K562 (cell line): ENCODE data around the gene ZNF516.

ENCODE experiments used
- CTCF ChIP-seq, 3 experiments: IDR thresholded peaks in 2 of 3; conservative IDR thresholded peaks in 1 of 3; 2 replicates each; pipeline ENCODE4 v1.5.1; 2011 to 2012; ENCODE audit warnings: low read length in 3 of 3, mild to moderate bottlenecking in 3 of 3, control low read depth in 2 of 3, improper control_type of control experiment in 1 of 3, inconsistent platforms in 1 of 3, low read depth in 1 of 3, mixed read lengths in 1 of 3, moderate library complexity in 1 of 3; ENCODE audit not compliant: insufficient read depth in 2 of 3
- EGR1 ChIP-seq: fragments of 450-650 bp; conservative IDR thresholded peaks from 2 replicates; pipeline ENCODE4 v1.6.1; 2017; ENCODE audit warnings: mild to moderate bottlenecking
- EP300 ChIP-seq: IDR thresholded peaks from 2 replicates; pipeline ENCODE4 v1.6.1; 2012; ENCODE audit warnings: low read length, improper control_type of control experiment
- EWSR1 ChIP-seq: fragments of 450-650 bp; IDR thresholded peaks from 2 replicates; pipeline ENCODE4 v1.6.1; 2018; ENCODE audit warnings: borderline replicate concordance, mild to moderate bottlenecking, low read depth, moderate library complexity; ENCODE audit not compliant: partially characterized antibody
- HOMEZ ChIP-seq: fragments of 250-450 bp; sonication (Bioruptor Pico); IDR thresholded peaks from 2 replicates; pipeline ENCODE4 v1.4.0; 2020; ENCODE audit warnings: mild to moderate bottlenecking, moderate library complexity
- KAT7 ChIP-seq: sonication (generic); formaldehyde crosslinking; IDR thresholded peaks from 2 replicates; pipeline ENCODE4 v1.8.0; 2022; ENCODE audit warnings: missing genetic modification reagents, mild to moderate bottlenecking, borderline replicate concordance
- POLR2A ChIP-seq: fragments of 450-650 bp; conservative IDR thresholded peaks from 2 replicates; pipeline ENCODE4 v1.6.1; 2016
- RAD51 ChIP-seq: fragments of 450-650 bp; IDR thresholded peaks from 2 replicates; pipeline ENCODE4 v1.7.1; 2016; ENCODE audit warnings: low read depth, mild to moderate bottlenecking, borderline replicate concordance
- U2AF1 ChIP-seq: fragments of 200-400 bp; formaldehyde crosslinking; optimal IDR thresholded peaks from 2 replicates; pipeline ENCODE3; 2017; ENCODE audit warnings: mild to moderate bottlenecking, low read depth, low read length, moderate library complexity
- ZC3H8 ChIP-seq: fragments of 450-650 bp; IDR thresholded peaks from 2 replicates; pipeline ENCODE4 v1.6.1; 2017
- ZFP1 ChIP-seq: fragments of 450-650 bp; formaldehyde crosslinking; IDR thresholded peaks from 2 replicates; pipeline ENCODE4 v1.4.0; 2020; ENCODE audit warnings: mild to moderate bottlenecking, mixed read lengths
- ZNF707 ChIP-seq: fragments of 250-450 bp; sonication (Bioruptor Pico); conservative IDR thresholded peaks from 2 replicates; pipeline ENCODE4 v1.8.0; 2022; ENCODE audit warnings: inconsistent platforms, mild to moderate bottlenecking, moderate library complexity

GRCh38 chr18:76340410-76340809, 154.6 kb downstream of the ZNF516 start:
- TF ChIP-seq CTCF (IDR thresholded peaks at IDR 0.05 in 2 of 3, conservative IDR thresholded peaks at IDR 0.05 in 1 of 3; ENCODE audit: insufficient read depth in 2 of 3, low read depth in 1 of 3, low read length in 3 of 3): no peak
- TF ChIP-seq U2AF1: no peak
- TF ChIP-seq ZNF707 (CRISPR knock-in tag): no peak
- TF ChIP-seq RAD51: no peak
- TF ChIP-seq KAT7: no peak
- no peak for TF ChIP-seq ZFP1 (CRISPR knock-in tag)
- TF ChIP-seq ZC3H8: no peak
- no peak for TF ChIP-seq EGR1
- no peak for TF ChIP-seq EWSR1
- no peak for TF ChIP-seq HOMEZ (CRISPR knock-in tag)
- no peak for TF ChIP-seq POLR2A
- TF ChIP-seq EP300: no peak
